ENCODE data around the gene TRDN.

GRCh38 chr6:123309130-123309529, 327.6 kb downstream of the TRDN start:
- no peak for TF ChIP-seq OSR1 (CRISPR knock-in tag; IDR thresholded peaks at IDR 0.05)
- TF ChIP-seq CREB5 (CRISPR knock-in tag; IDR thresholded peaks at IDR 0.05; ENCODE audit: low read depth) = no peak
- TF ChIP-seq ZFP3 (CRISPR knock-in tag; IDR thresholded peaks at IDR 0.05) = no peak
- TF ChIP-seq CSRNP3 (CRISPR knock-in tag; IDR thresholded peaks at IDR 0.05) = no peak
- TF ChIP-seq ZFP30 (CRISPR knock-in tag; IDR thresholded peaks at IDR 0.05) = no peak
- TF ChIP-seq POU6F1 (CRISPR knock-in tag; IDR thresholded peaks at IDR 0.05; ENCODE audit: borderline replicate concordance, low read depth) = no peak
- TF ChIP-seq TOX (CRISPR knock-in tag; IDR thresholded peaks at IDR 0.05; ENCODE audit: borderline replicate concordance) = no peak
- no peak for TF ChIP-seq CSDC2 (CRISPR knock-in tag; IDR thresholded peaks at IDR 0.05)
- no peak for TF ChIP-seq ESRRG (CRISPR knock-in tag; IDR thresholded peaks at IDR 0.05)
- no peak for TF ChIP-seq RARB (CRISPR knock-in tag; IDR thresholded peaks at IDR 0.05)
- TF ChIP-seq PATZ1 (CRISPR knock-in tag; IDR thresholded peaks at IDR 0.05; ENCODE audit: borderline replicate concordance) = no peak
- TF ChIP-seq SNAI2 (CRISPR knock-in tag; IDR thresholded peaks at IDR 0.05) = no peak
- no peak for TF ChIP-seq TCF4 (CRISPR knock-in tag; IDR thresholded peaks at IDR 0.05; ENCODE audit: borderline replicate concordance)

Measured in SK-N-SH treated with all-trans-retinoic acid at 6 μM for 48 hours (cell line).